ENCODE measurements around the gene COL13A1. TPM values are rescaled to one million over a fixed set of nuclear protein-coding genes. Genes with fewer than 3 reads are reported as not detected.

Gene COL13A1
- polyA plus RNA-seq, 1 of the 3 experiments (the other 2 are of a cell fraction) = 26.7 TPM

- no peaks in the 10 kb centered on the region for H3K79me2 ChIP-seq (ENCODE audit: insufficient read depth)
- CTCF ChIA-PET = interaction anchor here (0.9 to 6.0 kb wide), 4 partner anchors 14 to 132 kb away, joined by 3 to 52 read pairs (median 6); no protein-coding TSS in a partner anchor
- no peaks in the 10 kb centered on the region for H3K9me3 ChIP-seq
- no peak overlapping the region for H3K9ac ChIP-seq
- H3F3A ChIP-seq (replicated peaks; ENCODE audit: insufficient read depth) = no peaks in the 10 kb centered on the region
- no peaks in the 10 kb centered on the region for H3K9me2 ChIP-seq
- H3K4me3 ChIP-seq (ENCODE audit: low read depth in 2 of 2, low read length in 1 of 2) = no peak overlapping the region
- 39% methylated on average over 2 of the region's 2 CpGs for whole genome bisulfite sequencing (ENCODE audit: low lambda C conversion rate)
- POLR2A ChIA-PET = no interaction called here
- no peak overlapping the region for H3K4me2 ChIP-seq
- no peaks in the 10 kb centered on the region for H3K4me1 ChIP-seq (ENCODE audit: control insufficient read depth in 1 of 2, insufficient read depth in 2 of 2, low read depth in 1 of 2, low read length in 1 of 2)
- no peaks in the 10 kb centered on the region for H3K36me3 ChIP-seq (replicated peaks in 1 of 2; ENCODE audit: control insufficient read depth in 1 of 2, insufficient read depth in 2 of 2, low read length in 1 of 2)
- H4K20me1 ChIP-seq (ENCODE audit: insufficient read depth) = no peaks in the 10 kb centered on the region
- TF ChIP-seq TCF12 (IDR thresholded peaks at IDR 0.05) (no peak), CHD2 (IDR thresholded peaks at IDR 0.05; ENCODE audit: low read length, partially characterized antibody) (no peak), GATA2 (CRISPR knock-in tag; IDR thresholded peaks at IDR 0.05) (no peak), RFX5 (IDR thresholded peaks at IDR 0.05; ENCODE audit: low read length) (no peak), MEF2A (IDR thresholded peaks at IDR 0.05; ENCODE audit: borderline replicate concordance, low read depth) (no peak), RAD21 (IDR thresholded peaks at IDR 0.05; ENCODE audit: low read length) (no peak), JUND (IDR thresholded peaks at IDR 0.05) (no peak), SMC3 (IDR thresholded peaks at IDR 0.05; ENCODE audit: low read depth, low read length) (no peak), ZBTB33 (IDR thresholded peaks at IDR 0.05; ENCODE audit: borderline replicate concordance, low read depth) (no peak), GABPA (IDR thresholded peaks at IDR 0.05; ENCODE audit: low read depth) (no peak), FOSL2 (IDR thresholded peaks at IDR 0.05; ENCODE audit: borderline replicate concordance, low read depth) (no peak), SIN3A (IDR thresholded peaks at IDR 0.05; ENCODE audit: borderline replicate concordance, low read depth, low read length) (no peak), USF1 (IDR thresholded peaks at IDR 0.05; ENCODE audit: borderline replicate concordance, low read depth) (no peak), USF2 (IDR thresholded peaks at IDR 0.05; ENCODE audit: borderline replicate concordance, low read depth, low read length) (no peak), MXI1 (IDR thresholded peaks at IDR 0.05; ENCODE audit: low read depth, low read length) (no peak), EZH2phosphoT487 (IDR thresholded peaks at IDR 0.05; ENCODE audit: borderline replicate concordance, low read depth) (no peak), IRF3 (IDR thresholded peaks at IDR 0.05; ENCODE audit: low read depth, low read length) (no peak), FOXM1 (IDR thresholded peaks at IDR 0.05; ENCODE audit: low read depth) (no peak)
- H2AFZ ChIP-seq (ENCODE audit: low read depth) = no peak overlapping the region
- H3K27me3 ChIP-seq (ENCODE audit: insufficient read depth) = peaks cover 39% of the 10 kb centered on the region; the same call in 1 of the 2 replicates
- DNase-seq = no peak
- no peak overlapping the region for H3K27ac ChIP-seq (ENCODE audit: low read depth in 2 of 2, low read length in 1 of 2)
These were observed 18.2 kb upstream of the COL13A1 start for GRCh38 chr10:69783515-69783914.

Measured in SK-N-SH (cell line).